ENCODE measurements around the gene ZBED4.

The ZBED4 gene

DNA sequence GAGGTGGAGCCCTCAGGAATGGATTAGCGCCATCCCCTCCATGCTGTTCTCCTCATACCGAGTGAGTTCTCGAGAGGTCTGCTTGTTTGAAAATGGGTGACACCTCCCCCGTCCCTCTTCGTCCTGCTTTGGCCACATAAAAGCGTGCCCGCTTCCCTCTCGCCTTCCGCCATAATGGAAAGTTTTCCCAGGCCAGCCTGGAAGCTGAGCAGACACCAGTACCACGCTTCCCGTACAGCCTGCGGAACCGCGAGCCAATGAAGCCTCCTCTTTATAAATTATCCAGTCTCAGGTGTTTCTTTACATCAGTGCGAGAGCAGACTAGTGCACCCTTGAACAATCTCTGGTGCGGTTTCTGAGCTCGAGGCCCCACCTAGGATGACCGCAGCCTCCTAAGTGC, 51.8 kb downstream of the ZBED4 start:
- TF ChIP-seq, protein P1, sequence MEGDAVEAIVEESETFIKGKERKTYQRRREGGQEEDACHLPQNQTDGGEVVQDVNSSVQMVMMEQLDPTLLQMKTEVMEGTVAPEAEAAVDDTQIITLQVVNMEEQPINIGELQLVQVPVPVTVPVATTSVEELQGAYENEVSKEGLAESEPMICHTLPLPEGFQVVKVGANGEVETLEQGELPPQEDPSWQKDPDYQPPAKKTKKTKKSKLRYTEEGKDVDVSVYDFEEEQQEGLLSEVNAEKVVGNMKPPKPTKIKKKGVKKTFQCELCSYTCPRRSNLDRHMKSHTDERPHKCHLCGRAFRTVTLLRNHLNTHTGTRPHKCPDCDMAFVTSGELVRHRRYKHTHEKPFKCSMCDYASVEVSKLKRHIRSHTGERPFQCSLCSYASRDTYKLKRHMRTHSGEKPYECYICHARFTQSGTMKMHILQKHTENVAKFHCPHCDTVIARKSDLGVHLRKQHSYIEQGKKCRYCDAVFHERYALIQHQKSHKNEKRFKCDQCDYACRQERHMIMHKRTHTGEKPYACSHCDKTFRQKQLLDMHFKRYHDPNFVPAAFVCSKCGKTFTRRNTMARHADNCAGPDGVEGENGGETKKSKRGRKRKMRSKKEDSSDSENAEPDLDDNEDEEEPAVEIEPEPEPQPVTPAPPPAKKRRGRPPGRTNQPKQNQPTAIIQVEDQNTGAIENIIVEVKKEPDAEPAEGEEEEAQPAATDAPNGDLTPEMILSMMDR (IDR thresholded peaks at IDR 0.05; ENCODE audit: insufficient read depth, low read length, poor library complexity, severe bottlenecking) = no peak
- H3K36me3 ChIP-seq (ENCODE audit: control insufficient read depth, insufficient read depth, low read length) = peaks cover 31% of the 10 kb centered on the region
- no peak overlapping the region for H3K4me3 ChIP-seq (replicated peaks; ENCODE audit: low read depth, low read length)
- no peaks in the 10 kb centered on the region for H3K27me3 ChIP-seq (replicated peaks; ENCODE audit: control insufficient read depth, insufficient read depth, low read length)
- DNase-seq (ENCODE audit: extremely low read depth, insufficient read length) = no peak

GRCh38 chr22:49906071-49906798, 52.6 kb downstream of the ZBED4 start:
- H3K36me3 ChIP-seq (ENCODE audit: control insufficient read depth, insufficient read depth, low read length) = peaks cover 32% of the 10 kb centered on the region
- TF ChIP-seq, protein P1 (IDR thresholded peaks at IDR 0.05; ENCODE audit: insufficient read depth, low read length, poor library complexity, severe bottlenecking) = no peak
- no peak overlapping the region for H3K4me3 ChIP-seq (replicated peaks; ENCODE audit: low read depth, low read length)
- no peaks in the 10 kb centered on the region for H3K27me3 ChIP-seq (replicated peaks; ENCODE audit: control insufficient read depth, insufficient read depth, low read length)
- DNase-seq (ENCODE audit: extremely low read depth, insufficient read length) = no peak

DNA sequence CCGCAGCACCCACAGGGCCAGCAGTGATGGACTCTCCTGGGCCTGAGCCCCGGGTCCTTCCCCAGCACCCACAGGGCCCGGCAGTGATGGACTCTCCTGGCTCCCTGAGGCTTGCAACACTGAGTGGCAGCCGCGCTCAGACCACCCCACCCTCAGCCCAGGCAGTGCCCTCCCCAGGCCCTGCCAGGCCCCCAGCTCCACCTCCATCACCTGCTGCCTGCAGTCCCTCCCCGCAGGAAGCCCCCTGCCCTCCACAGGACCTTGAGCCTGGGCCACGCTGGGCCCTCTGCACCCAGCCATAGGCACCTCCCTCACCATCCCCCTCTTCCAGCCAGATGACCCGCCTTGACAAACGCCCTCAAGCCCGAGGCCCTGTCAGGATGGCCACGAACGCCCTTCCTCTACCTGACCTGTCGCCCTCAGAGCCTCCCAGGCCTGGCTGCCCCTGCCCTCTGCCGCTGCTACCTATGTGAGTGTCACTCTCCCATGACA, 53.2 kb downstream of the ZBED4 start:
- H3K36me3 ChIP-seq (ENCODE audit: control insufficient read depth, insufficient read depth, low read length) = peaks cover 26% of the 10 kb centered on the region
- no peak for DNase-seq (ENCODE audit: extremely low read depth, insufficient read length)
- no peaks in the 10 kb centered on the region for H3K27me3 ChIP-seq (replicated peaks; ENCODE audit: control insufficient read depth, insufficient read depth, low read length)
- TF ChIP-seq, protein P1 (IDR thresholded peaks at IDR 0.05; ENCODE audit: insufficient read depth, low read length, poor library complexity, severe bottlenecking) = no peak
- H3K4me3 ChIP-seq (replicated peaks; ENCODE audit: low read depth, low read length) = no peak overlapping the region

- TF ChIP-seq, protein P1 (IDR thresholded peaks at IDR 0.05; ENCODE audit: insufficient read depth, low read length, poor library complexity, severe bottlenecking) = no peak
- no peak for DNase-seq (ENCODE audit: extremely low read depth, insufficient read length)
- Histone ChIP-seq H3K36me3 (ENCODE audit: control insufficient read depth, insufficient read depth, low read length) (peaks cover 28% of the 10 kb centered on the region), H3K27me3 (replicated peaks; ENCODE audit: control insufficient read depth, insufficient read depth, low read length) (no peaks in the 10 kb centered on the region), H3K4me3 (replicated peaks; ENCODE audit: low read depth, low read length) (no peak overlapping the region)
Observed at GRCh38 chr22:49907807-49908206, 54.2 kb downstream of the ZBED4 start.

DNA sequence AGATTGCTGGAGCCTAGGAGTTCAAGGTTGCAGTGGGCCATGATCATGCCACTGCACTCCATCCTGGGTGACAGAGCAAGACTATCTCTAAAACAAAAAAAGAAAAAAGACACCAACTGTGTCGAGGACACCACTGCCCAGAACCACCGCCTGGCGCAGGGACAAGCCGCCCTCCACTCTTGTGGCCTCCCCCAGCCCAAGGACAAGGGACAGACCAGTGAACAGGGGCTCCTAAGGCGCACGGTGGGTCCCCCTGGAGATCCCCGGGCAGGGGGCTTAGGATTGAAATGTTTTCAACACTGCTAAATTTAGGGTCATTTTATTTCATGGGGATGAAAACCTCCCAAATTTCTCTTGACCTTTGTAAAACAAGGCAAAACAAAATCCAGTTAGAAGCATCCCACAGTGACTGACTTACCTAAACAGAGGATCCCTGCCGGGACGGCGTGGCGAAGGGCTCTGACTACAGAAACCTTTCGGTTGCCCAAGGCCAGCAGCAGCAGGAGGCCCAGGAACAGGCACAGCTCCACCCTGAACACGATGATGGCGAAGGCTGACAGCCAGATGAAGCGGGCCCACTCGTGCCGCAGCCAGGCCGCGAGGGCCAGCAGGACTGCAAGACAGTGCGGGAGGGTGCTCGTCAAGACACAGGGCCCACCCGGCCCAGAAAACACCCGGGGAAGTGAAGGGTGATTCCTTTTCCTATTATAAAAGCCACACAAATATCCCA, 56.0 kb downstream of the ZBED4 start:
- Histone ChIP-seq H3K27me3 (replicated peaks; ENCODE audit: control insufficient read depth, insufficient read depth, low read length) (no peaks in the 10 kb centered on the region), H3K4me3 (replicated peaks; ENCODE audit: low read depth, low read length) (no peak overlapping the region), H3K36me3 (ENCODE audit: control insufficient read depth, insufficient read depth, low read length) (peaks cover 32% of the 10 kb centered on the region)
- TF ChIP-seq, protein P1 (IDR thresholded peaks at IDR 0.05; ENCODE audit: insufficient read depth, low read length, poor library complexity, severe bottlenecking) = no peak
- DNase-seq (ENCODE audit: extremely low read depth, insufficient read length) = no peak
